H1 (cell line): Measurements from ENCODE around the gene OXCT2.

Experiments
- CREB1 ChIP-seq: IDR thresholded peaks from 2 replicates; pipeline ENCODE4 v1.6.1; 2012; ENCODE audit warnings: inconsistent platforms
- CTCF ChIP-seq, 3 experiments: IDR thresholded peaks; 1 replicate in 2 of 3; 2 replicates in 1 of 3; pipeline versions ENCODE4 v1.5.1 to v1.6.1; 2011; ENCODE audit warnings: low read length in 3 of 3, mild to moderate bottlenecking in 3 of 3, inconsistent platforms in 2 of 3, low read depth in 1 of 3, moderate library complexity in 1 of 3; ENCODE audit not compliant: insufficient read depth in 1 of 3; ENCODE audit errors: control extremely low read depth in 1 of 3
- EZH2 ChIP-seq: fragments of 200-600 bp; sonication (generic); IDR thresholded peaks from 2 replicates; pipeline ENCODE4 v1.7.1; 2012; ENCODE audit warnings: low read depth, mild to moderate bottlenecking, moderate library complexity, low read length, inconsistent platforms; ENCODE audit not compliant: severe bottlenecking
- GABPA ChIP-seq: IDR thresholded peaks from 2 replicates; pipeline ENCODE4 v1.6.1; 2011; ENCODE audit warnings: mild to moderate bottlenecking, low read length, moderate library complexity, borderline replicate concordance; ENCODE audit not compliant: insufficient read depth
- MAX ChIP-seq: IDR thresholded peaks from 2 replicates; pipeline ENCODE4 v1.6.1; 2012; ENCODE audit warnings: inconsistent platforms
- POLR2AphosphoS5 ChIP-seq: IDR thresholded peaks from 2 replicates; pipeline ENCODE4 v1.6.1; 2011; ENCODE audit warnings: low read depth, low read length

GRCh38 chr1:39751595-39751994, 19.6 kb downstream of the OXCT2 start:
- no peak for TF ChIP-seq CTCF (IDR thresholded peaks at IDR 0.05; ENCODE audit: control extremely low read depth in 1 of 3, insufficient read depth in 1 of 3, low read depth in 1 of 3, low read length in 3 of 3)
- TF ChIP-seq EZH2: no peak
- TF ChIP-seq POLR2AphosphoS5: no peak
- no peak for TF ChIP-seq CREB1
- no peak for TF ChIP-seq MAX
- no peak for TF ChIP-seq GABPA
